HG02884 (cell line): ENCODE results near the gene DDX5.
A peak's percentile ranks its signal among the peaks of the same experiment; 100 is the strongest.

Source experiments
- ATAC-seq: cut with Tn5 transposase; IDR thresholded peaks from one replicate; pipeline ENCODE4 v1.9.1; 2021; ENCODE audit warnings: mild to moderate bottlenecking, moderate library complexity; ENCODE audit not compliant: unreplicated experiment

Gene DDX5

DNA sequence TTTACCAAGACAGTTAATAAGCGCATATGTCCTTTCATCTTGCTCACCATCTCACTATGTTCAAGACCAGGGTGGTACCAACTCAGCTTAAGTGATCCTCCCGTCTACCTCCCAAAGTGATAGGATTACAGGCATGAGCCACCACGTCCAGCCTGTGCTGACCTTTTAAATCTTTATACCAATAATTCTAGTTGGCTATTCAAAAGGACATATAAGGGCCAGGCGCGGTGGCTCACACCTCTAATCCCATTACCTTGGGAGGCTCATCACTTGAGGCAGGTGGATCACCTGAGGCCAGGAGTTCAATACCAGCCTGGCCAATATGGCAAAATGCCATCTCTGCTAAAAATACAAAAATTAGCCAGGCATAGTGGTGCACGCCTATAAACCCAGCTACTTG lies 3.1 kb upstream of the DDX5 start:
- ATAC-seq = no peak

DNA sequence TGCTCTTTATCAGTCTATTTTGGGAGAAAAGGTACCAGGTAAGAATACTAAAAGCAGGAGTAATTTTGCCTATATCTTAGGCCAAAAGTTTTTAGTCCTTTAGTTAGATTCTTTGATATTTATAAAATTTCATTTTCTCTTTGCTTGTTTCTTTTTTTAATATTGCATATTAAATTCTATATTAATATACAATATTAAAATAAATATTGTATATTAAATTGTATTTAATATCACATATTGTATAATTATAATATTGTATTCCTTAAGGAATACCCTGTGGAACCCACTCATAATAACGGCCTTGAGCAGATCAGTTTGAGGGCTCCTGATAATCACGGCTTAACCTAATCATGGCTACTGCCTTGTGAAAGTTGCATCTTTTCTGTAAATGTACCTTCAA lies 2.6 kb upstream of the DDX5 start:
- no peak for ATAC-seq

DNA sequence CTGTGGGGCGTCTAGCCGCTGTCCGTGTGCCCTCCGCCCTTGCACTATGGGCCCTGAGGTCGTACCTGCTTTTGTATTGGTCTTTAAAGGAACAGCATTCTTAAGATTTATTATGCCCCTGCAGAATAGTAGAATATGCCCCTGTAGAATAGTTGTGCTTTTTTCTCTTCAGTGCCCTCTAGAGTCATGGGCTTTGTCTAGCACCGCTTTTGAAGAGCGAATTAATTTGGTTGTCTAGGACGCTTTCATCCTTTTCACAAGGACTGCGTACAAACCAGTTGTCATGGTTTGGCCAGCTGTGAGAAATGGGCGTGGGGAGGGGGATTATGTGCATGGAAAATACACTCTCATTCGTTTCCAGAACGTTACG lies 1.3 kb upstream of the DDX5 start:
- ATAC-seq = no peak

DNA sequence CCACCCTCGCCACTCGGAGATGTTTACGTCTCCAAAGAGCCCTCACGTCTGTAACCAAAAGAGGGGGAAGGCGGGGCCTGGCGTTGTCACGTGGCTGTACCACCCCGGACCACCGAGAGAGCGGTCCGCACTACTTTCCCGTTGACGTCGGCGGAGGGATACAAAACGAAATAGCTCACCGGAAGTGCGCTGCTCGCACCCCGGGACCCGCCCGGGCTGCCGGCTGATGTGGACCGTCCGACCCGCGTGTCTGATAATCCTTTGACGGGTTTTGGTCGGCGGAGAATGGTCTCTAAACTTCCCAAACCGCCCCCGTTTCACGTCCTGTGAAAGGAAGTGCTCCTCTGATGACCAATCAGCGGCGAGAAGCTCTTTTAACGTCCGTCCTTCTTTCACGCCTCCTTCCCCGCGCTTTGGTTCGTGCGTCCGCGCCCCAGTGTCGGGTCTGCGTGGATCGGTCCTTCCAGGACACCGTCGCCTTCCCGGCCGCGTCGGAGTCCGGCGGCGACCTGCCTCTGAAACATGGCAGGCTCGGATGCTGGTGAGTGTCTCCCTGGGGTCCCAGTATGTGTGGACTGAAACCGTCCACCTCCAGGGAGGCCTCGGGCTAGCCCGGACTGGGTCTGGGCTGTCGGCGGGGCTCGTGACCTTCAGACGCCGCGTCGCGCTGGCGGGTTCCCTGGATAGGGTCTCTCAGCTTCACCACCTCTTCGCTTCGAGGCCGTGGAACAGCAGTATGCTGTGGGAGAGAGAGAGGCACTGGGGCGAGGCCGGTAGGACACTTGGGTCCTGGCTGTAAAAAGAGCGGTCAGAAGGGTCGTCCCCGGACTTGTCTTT lies 705 bp upstream of the DDX5 start, which contains the start of gene CEP95:
CEP95 (plus strand) TSS at position 402 of the 837 bp plus-strand sequence; CDS start at position 523, 121 bp downstream.
- ATAC-seq = peak; percentile 53

DNA sequence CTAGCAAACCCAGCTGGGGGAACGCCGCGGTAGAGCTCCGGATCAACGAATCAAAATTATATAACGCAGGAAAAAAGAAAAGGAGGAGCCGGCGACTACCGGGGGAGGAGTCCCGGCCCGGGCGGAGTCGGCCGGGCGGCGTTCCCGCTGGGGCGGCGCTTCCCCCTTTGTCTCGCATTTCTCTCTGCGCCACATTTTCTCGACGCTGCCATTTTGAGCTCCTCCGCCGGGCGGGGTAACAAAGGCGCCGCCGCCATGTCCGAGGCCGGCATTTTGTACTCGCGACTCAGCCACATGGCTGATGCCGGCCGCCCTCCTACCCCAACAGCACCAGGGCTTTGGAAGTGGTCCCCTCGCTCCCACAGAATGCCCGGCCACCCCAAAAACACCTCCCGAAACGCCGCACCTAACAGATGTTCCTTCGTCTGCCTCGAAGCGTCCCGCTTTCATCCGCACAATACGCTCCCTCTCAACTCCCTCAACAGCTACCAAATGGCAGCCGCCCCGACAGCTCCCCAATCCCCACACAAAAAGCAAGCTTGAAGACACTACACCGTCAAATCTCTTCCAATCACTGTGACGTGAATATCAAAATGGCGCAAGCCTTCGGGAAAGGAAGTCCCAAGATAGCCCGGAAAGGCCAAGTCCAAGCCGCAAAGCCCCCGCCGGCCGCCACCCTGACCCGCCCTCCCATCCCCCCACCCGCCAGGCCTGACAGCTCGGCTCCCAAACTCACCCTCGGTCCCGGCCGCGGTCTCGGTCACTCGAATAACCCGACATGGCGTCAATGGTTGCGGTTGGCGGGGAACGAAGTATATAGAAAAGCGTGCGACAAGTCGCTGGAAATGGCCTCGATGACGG lies 519 bp downstream of the DDX5 start:
- ATAC-seq = no peak

DNA sequence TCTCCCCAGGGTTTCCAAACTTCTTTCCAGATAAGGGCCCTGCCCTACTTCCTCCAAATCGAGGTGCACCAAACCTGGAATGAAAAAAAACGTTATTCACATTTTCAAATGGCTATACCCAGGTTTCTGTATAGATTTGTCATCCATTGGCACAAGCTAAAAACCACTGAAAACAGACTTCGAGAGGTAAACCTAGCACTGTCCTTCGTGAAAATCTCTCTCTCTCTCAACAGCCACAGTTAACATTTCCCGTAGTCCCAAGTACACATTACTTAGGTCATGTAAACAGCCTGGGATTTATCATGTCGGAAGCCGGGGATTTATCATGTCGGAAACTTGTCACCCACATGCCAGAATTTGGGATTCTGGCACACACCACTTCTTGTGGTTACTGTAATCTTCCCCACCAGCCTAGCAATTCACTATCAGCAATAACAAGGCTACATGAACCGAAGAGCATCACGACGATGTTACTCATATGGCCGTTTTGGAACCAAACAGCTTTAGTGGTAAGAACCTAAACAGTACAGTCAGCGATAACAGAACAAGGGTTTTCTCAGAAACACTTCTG lies 1.2 kb downstream of the DDX5 start:
- ATAC-seq = no peak

DNA sequence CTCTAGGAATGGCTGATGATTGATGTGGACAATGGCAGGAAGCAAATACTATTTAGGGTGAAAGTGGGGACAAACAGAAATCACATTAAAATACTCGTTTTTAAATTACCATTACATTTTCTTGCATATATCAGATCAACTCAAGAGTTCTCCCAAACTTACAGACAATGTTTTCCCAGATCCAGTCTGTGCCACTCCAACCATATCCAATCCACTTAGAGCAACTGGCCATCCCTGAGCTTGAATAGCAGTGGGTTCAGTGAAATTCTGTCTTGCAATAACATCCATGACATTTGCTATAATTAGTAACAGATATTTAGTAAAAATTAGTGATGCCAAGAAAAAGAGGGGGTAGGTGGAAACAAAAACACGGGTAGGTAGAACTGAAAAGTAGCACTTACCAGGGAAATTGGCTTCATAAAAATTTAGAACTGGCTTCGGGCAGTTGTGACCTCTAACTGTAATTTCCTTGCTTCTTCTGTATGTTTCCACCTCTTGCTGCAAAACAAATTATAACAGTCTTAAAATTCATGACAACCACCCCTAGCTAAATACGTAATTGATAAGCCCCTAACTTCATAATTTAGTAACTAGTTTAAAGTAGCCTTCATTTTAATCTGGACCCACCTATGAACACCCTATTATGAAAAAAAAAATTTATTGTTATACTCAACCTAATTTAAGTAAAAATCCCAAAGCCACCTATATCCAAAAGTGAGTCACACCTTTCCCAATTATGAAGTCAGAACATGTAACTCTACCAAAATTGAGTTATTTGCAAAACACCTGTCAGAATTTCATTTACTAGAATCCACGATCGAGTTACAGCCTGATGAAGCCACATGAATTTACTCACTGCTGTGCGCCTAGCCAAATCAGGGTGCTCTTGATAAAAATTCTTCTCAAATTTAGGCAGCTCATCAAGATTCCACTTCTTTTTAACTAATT lies 2.0 kb downstream of the DDX5 start:
- ATAC-seq = no peak

DNA sequence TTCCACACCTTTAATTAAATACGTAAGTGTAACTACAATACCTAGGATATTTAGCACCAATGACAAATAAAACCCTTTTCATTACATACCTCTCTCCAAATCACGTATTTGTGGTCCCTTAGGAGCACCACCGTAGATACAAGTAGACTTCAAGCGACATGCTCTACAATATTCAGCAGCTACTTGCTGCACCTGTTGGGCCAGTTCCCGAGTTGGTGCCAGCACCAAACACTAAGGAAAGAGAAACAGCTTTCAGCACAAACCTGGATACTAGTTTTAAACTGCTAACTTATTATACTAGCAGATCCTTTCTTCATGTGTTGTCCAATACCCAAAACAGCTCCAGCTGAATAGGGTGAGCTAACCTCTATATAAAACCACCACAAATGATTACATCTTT lies 2.7 kb downstream of the DDX5 start:
- no peak for ATAC-seq

DNA sequence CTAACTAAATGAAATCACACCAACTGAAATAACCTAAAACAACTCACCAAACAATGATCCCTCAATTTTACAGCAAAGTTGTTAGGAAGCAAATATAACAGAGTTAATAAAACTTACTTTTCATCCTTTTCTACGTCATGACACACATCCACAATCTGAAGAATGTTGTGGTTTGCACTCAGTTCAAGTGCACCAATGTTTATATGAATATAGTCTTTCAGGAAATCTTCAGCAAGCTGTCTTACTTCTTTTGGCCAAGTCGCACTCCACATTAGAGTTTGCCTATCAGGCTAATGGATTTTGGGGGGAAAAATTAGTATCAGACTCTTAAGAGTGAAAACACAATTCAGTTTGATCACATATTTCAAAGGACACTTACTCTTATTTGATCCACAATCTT lies 3.3 kb downstream of the DDX5 start:
- ATAC-seq = no peak

DNA sequence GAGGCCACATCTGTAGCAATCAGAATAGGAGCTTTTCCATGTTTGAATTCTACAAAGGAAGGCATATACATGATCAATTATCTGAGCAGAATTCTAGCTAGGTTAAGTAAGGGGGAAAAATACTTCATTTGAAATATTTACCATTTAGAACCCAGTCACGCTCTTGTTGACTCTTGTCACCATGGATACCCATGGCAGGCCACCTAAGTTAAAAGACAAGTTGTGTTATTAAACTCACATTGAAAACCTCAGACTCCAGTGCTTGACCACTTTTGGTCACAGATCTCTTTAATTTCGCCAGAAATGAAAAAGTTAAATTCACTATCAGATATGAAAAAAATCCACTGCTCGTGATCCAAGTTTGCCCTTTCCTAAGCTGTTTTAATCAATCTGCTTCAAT lies 4.1 kb downstream of the DDX5 start:
- ATAC-seq = no peak

DNA sequence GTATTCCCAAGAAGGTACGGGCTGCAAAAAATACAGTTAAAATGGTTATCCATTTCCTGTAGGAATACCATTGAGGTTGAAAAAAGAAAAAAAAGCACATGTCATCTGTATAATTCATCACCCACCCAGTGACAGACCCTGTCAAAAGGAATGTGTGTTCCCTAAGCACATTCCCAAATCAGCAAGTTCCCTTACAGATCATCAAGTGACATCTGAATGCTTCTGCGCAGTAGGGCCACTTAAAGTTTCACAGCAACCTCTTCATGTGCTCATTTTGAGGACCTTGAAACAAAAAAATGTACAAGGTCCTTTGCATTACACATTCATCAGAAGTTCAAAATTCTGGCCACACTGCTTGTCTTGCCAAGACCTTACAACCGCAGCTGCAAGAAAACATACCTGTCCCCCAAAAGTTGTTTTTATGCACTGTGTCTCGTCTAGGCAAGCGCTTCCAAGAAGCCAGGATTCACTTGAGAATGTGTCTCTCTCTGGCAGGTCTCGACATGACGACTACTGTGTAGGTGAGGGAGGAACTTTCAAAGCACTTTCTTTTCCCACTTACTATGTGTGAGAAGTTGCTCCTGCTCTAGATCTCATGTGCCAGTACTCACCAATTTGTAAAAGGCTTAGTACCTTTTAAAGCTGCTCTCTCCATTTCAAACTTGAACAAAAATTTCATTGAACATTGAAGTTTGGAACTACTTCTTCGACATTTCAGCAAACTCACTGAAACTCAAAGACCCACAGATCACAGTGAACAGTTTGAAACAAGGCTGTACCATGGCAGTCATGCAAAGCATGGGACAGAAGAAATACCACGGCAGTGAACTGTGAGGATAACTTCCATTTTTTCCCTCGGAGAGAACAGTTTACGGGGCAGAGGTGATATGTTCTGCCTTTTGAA lies 5.0 kb downstream of the DDX5 start:
- no peak for ATAC-seq

DNA sequence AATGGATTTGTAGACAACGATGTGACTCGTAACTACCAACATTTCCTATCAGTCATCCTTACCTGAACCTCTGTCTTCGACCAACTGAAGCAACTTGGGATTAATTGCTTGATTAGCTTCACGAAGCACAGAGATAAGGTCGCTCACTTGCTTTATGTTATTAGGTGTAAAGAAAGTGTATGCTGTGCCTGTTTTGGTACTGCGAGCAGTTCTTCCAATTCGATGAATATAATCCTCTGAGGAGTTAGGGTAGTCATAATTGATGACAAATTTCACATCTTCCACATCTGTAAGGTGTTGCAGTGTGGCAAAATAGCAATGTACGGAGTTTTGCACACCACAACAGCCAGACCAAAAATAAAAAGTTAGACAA lies 5.6 kb downstream of the DDX5 start:
- ATAC-seq = no peak

DNA sequence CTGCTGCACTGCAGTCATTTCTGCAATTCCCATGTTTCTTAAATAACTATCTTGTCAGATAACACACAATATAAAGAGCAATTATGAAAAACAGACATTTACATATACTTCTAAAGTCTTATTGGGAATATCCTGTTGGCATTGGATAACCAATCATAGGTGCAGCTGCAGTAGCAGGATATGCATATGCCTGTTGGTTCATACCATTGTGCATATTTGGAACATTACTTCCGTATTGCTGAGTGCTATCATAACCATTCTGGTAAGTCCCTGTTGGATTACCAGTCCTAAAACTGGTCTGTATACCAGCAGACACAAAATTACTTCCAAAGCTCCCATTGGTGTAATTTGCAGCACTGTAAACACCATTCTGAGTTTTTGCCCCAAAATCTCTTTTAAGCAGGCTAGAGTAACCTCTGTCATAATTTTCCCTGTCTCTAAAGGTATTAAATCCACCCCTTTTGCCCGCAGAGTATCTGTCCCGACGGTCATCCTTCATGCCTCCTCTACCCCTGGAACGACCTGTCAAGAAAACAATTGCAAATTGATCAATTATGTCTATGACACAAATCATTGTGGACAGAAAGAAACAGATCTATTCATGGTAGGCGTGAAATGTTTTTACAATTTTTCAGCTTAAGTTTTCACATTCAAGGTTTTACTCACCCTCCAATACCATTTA lies 6.1 kb downstream of the DDX5 start:
- no peak for ATAC-seq

DNA sequence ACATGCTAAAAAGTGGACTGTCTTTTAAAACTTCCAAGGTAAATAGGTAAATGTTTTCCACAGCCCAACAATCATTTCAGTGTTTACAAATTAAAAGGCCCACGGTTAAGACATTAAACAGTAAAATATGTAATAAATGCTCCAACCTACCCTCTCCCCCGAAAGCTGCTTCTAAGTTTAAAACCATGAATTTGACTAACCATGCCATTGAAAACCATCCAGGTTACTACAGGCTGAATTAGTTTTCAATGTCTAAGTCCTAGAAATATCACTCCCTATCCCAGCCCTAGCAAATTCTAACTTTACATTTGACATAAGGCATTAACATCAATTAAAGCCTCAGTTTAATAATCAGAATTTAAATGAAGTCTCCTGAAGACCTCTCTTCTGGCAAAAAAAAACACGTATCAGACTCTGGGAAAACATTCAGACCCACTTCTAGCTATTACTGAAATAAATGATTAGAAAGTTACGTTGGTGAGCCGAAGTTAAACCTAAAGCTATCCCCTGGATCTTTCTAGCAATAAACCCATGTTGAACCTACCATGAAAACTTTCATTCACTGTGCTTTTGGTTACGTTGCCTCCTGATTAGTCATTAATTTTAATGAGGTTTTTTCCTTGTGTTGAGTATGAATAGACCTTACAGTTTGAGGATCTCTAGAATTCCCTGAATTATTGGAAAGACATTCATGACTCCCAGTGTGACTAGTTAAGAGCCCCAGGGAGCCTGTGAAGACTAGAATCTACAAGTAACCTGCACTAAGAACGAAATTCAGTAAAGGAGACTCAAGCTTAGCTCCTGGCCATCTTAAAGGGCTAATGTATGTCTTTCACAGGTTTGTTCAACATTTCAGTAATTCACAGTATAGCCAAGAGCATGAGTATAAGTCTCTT lies 7.5 kb downstream of the DDX5 start:
- no peak for ATAC-seq

DNA sequence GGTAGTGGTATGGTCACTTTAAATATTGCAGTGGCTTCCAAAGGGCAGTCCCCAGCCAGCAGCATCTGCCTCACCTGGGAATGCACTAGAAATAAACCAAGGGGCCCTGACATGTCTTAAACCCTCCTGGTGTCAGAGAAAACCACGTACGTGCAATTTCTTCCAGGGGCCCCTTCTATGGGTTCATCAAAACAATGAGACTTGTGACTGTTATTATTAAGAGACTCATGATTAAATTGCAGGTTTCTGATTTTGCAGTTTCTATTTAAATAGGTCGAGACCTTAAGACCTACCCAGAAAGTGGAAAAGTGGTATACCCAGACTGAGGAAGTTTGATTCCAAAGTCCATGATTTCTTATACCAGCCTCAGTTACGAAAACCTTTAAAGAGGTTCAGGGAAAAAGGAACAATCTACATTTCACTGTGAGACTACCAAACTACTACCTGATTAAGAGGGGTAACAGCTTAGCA lies 8.5 kb downstream of the DDX5 start:
- peak; percentile 4 for ATAC-seq

DNA sequence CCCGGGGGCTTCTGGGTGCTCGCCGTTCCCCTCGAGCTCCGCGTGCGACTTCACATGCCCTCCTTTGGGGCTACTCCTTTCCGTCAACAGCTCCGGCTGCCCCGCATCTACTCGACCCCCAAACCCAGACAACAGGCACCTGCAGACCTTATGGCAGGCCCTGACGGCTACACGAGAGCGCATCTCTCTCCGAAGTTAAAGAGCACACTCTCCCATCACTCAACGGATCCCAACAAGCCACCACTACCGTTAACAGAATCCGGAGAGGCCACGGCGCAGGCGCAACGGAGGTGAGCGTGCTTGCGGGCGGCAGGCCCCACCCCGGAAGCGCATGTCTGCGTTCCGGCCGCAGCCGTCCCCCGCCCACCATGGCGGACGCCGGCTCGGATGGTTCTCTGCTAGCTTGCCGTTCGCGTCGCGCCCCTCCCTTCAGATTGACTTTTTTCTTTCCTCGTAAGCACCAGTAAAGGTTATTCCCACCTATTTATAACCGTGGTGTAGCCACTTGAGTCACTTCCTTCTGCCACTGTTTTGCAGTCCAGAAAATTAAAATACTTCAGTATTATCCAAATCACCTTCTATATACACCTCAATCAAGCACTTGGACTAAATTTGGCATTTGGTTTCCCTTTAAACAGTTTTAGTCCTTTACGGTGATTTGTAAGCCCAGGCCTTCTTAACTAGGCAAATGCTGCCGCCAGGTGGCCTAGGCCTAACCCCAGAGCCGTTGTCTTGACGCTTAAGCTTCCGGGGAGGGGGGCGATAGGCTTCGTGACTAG lies 9.1 kb downstream of the DDX5 start, which contains the start of gene POLG2:
POLG2 (minus strand) TSS at position 269 of the 779 bp plus-strand sequence; CDS start at position 183, 86 bp downstream.
- peak; percentile 78 for ATAC-seq

DNA sequence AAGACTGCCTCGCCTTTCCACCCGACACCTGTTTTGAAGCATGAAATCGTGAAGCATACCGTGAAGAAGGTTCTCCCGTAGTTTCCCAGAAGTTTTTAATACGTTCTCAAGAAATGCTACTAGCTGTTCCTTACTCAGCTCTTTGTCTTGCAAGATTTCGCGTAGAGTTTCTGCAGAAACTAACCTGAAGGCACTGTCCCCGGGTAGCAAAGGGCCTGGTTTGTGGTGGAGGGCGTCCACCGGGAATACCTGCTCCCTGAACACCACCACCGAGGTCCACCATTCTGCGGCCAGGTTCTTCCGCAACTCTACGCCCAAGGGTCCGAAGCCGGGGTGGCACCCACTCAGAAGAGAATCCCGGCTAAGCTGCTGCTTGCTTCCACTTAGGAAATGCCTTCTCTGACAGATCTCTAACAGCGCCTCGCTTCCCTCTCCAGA lies 9.7 kb downstream of the DDX5 start:
- ATAC-seq = no peak
